HL-60 (cell line): Measurements from ENCODE around the gene SYNGR3.

Experiments used
- DNase-seq, 2 experiments: peaks; one replicate each; pipeline ENCODE4 v3.0.0-alpha.2; 2010 to 2020; ENCODE audit warnings: low read depth in 1 of 2, low spot score in 1 of 2
- H3K27ac ChIP-seq: fragments of 250-450 bp; sonication (Bioruptor Pico); replicated peaks from 2 replicates; pipeline ENCODE4 v1.5.1; 2020; ENCODE audit warnings: mild to moderate bottlenecking, moderate library complexity
- H3K27me3 ChIP-seq: fragments of 250-450 bp; sonication (Bioruptor Pico); 2 replicates; pipeline ENCODE4 v1.5.1; 2021; ENCODE audit warnings: mild to moderate bottlenecking, moderate library complexity; ENCODE audit not compliant: insufficient read depth, poor library complexity, severe bottlenecking
- H3K4me3 ChIP-seq: replicated peaks from 2 replicates; pipeline ENCODE4 v1.5.1; 2011; ENCODE audit warnings: mild to moderate bottlenecking, control low read depth, low read length; ENCODE audit not compliant: insufficient read depth
- CTCF ChIP-seq: IDR thresholded peaks from one replicate; pipeline ENCODE4 v1.5.1; 2011; ENCODE audit warnings: low read length, control low read depth, inconsistent platforms; ENCODE audit not compliant: insufficient read depth
- GABPA ChIP-seq: IDR thresholded peaks from 2 replicates; pipeline ENCODE4 v1.6.1; 2012; ENCODE audit warnings: low read depth
- POLR2AphosphoS5 ChIP-seq: IDR thresholded peaks from 2 replicates; pipeline ENCODE4 v1.6.1; 2012; ENCODE audit warnings: low read depth
- REST ChIP-seq: IDR thresholded peaks from 2 replicates; pipeline ENCODE4 v1.6.1; 2012; ENCODE audit warnings: low read depth; ENCODE audit not compliant: insufficient replicate concordance
- SPI1 ChIP-seq: IDR thresholded peaks from 2 replicates; pipeline ENCODE4 v1.6.1; 2012; ENCODE audit warnings: low read depth, mild to moderate bottlenecking, borderline replicate concordance

The SYNGR3 gene

GRCh38 chr16:2027024-2028010 is 37.5 kb downstream of the SYNGR3 start:
- H3K4me3 ChIP-seq, result no peak overlapping the region
- TF ChIP-seq SPI1 (no peak), CTCF (no peak), GABPA (no peak), POLR2AphosphoS5 (no peak), REST (no peak)
- H3K27me3 ChIP-seq, result peaks cover 20% of the 10 kb centered on the region
- no peak overlapping the region for H3K27ac ChIP-seq
- DNase-seq, result no peak

GRCh38 chr16:2028146-2028545 is 38.4 kb downstream of the SYNGR3 start:
- no peak for DNase-seq
- no peak overlapping the region for H3K27ac ChIP-seq
- TF ChIP-seq GABPA (no peak), REST (no peak), POLR2AphosphoS5 (no peak), CTCF (no peak), SPI1 (no peak)
- H3K27me3 ChIP-seq, result peaks cover 24% of the 10 kb centered on the region
- H3K4me3 ChIP-seq, result no peak overlapping the region

GRCh38 chr16:2028620-2029220 is 39.0 kb downstream of the SYNGR3 start:
- TF ChIP-seq SPI1 (no peak), GABPA (no peak), CTCF (no peak), POLR2AphosphoS5 (no peak), REST (no peak)
- Histone ChIP-seq H3K27me3 (peaks cover 29% of the 10 kb centered on the region), H3K4me3 (no peak overlapping the region), H3K27ac (no peak overlapping the region)
- DNase-seq, result no peak
